H9 (cell line): ENCODE measurements around the gene ANKH. TPM values are rescaled to one million over a fixed set of nuclear protein-coding genes. Genes with fewer than 3 reads are reported as not detected.

Experiments used
- DNase-seq: peaks from one replicate; pipeline ENCODE4 v3.0.0-alpha.2; 2017
- H2AFZ ChIP-seq: one replicate; pipeline ENCODE4 v1.6.1; 2013; ENCODE audit warnings: mild to moderate bottlenecking, low read length, control low read depth, moderate library complexity
- H2AK5ac ChIP-seq: 2 replicates; pipeline ENCODE4 v1.6.1; 2013; ENCODE audit warnings: low read length, control low read depth, mixed read lengths; ENCODE audit not compliant: insufficient read length
- H2BK120ac ChIP-seq: one replicate; pipeline ENCODE4 v1.6.1; 2013; ENCODE audit warnings: low read depth, mild to moderate bottlenecking, low read length, control low read depth, inconsistent platforms; ENCODE audit not compliant: poor library complexity, severe bottlenecking
- H2BK12ac ChIP-seq: 2 replicates; pipeline ENCODE4 v1.6.1; 2013; ENCODE audit warnings: low read length, control low read depth, mixed read lengths, low read depth; ENCODE audit not compliant: insufficient read length
- H2BK15ac ChIP-seq: 2 replicates; pipeline ENCODE4 v1.6.1; 2013; ENCODE audit warnings: low read depth, low read length, control low read depth
- H2BK20ac ChIP-seq: one replicate; pipeline ENCODE4 v1.6.1; 2013; ENCODE audit warnings: low read depth, mild to moderate bottlenecking, low read length, control low read depth, inconsistent platforms; ENCODE audit not compliant: poor library complexity, severe bottlenecking
- H2BK5ac ChIP-seq: 2 replicates; pipeline ENCODE4 v1.6.1; 2013; ENCODE audit warnings: low read length, control low read depth, mixed read lengths; ENCODE audit not compliant: insufficient read length
- H3K14ac ChIP-seq: 2 replicates; pipeline ENCODE4 v1.6.1; 2013; ENCODE audit warnings: low read length, control low read depth; ENCODE audit not compliant: insufficient read depth
- H3K18ac ChIP-seq: 2 replicates; pipeline ENCODE4 v1.6.1; 2013; ENCODE audit warnings: low read depth, mild to moderate bottlenecking, mixed read lengths, low read length, control low read depth; ENCODE audit not compliant: insufficient read length
- H3K23ac ChIP-seq: 2 replicates; pipeline ENCODE4 v1.6.1; 2013; ENCODE audit warnings: low read length, control low read depth, mixed read lengths, low read depth; ENCODE audit not compliant: insufficient read length
- H3K23me2 ChIP-seq: 2 replicates; pipeline ENCODE4 v1.6.1; 2013; ENCODE audit warnings: low read depth, mild to moderate bottlenecking, mixed read lengths, low read length, control low read depth; ENCODE audit not compliant: insufficient read length, poor library complexity, severe bottlenecking
- H3K27ac ChIP-seq: 2 replicates; pipeline ENCODE4 v1.5.1; 2013; ENCODE audit warnings: low read length, control low read depth, mixed read lengths, low read depth; ENCODE audit not compliant: insufficient read length
- H3K27me3 ChIP-seq: 2 replicates; pipeline ENCODE4 v1.6.1; 2013; ENCODE audit warnings: low read length, control low read depth, inconsistent platforms; ENCODE audit not compliant: insufficient read depth
- H3K4ac ChIP-seq: 2 replicates; pipeline ENCODE4 v1.6.1; 2013; ENCODE audit warnings: low read depth, mild to moderate bottlenecking, control low read depth, inconsistent platforms, low read length, moderate library complexity
- H3K4me1 ChIP-seq: 2 replicates; pipeline ENCODE4 v1.6.1; 2013; ENCODE audit warnings: low read length, control low read depth, inconsistent platforms; ENCODE audit not compliant: insufficient read depth
- H3K4me2 ChIP-seq: 2 replicates; pipeline ENCODE4 v1.6.1; 2013; ENCODE audit warnings: low read length, control low read depth, mixed read lengths; ENCODE audit not compliant: insufficient read length, insufficient read depth
- H3K56ac ChIP-seq: 2 replicates; pipeline ENCODE4 v1.6.1; 2013; ENCODE audit warnings: low read depth, mild to moderate bottlenecking, mixed read lengths, low read length, control low read depth; ENCODE audit not compliant: insufficient read length
- H3K79me1 ChIP-seq: 2 replicates; pipeline ENCODE4 v1.6.1; 2013; ENCODE audit warnings: low read depth, mild to moderate bottlenecking, moderate library complexity, low read length, control low read depth, inconsistent platforms; ENCODE audit not compliant: insufficient read depth, poor library complexity, severe bottlenecking
- H3K79me2 ChIP-seq: 2 replicates; pipeline ENCODE4 v1.6.1; 2013; ENCODE audit warnings: low read length, control low read depth, inconsistent platforms; ENCODE audit not compliant: insufficient read depth
- H3K9ac ChIP-seq: 2 replicates; pipeline ENCODE4 v1.6.1; 2013; ENCODE audit warnings: low read length, control low read depth, mixed read lengths; ENCODE audit not compliant: insufficient read length; ENCODE audit errors: extremely low read depth
- H3K9me3 ChIP-seq: one replicate; pipeline ENCODE4 v1.6.1; 2013; ENCODE audit warnings: low read depth, low read length, inconsistent platforms; ENCODE audit not compliant: control insufficient read depth
- H3T11ph ChIP-seq: one replicate; pipeline ENCODE4 v1.6.1; 2013; ENCODE audit warnings: mild to moderate bottlenecking, low read length, control low read depth, inconsistent platforms
- H4K20me1 ChIP-seq: one replicate; pipeline ENCODE4 v1.6.1; 2013; ENCODE audit not compliant: control insufficient read depth, insufficient read length, insufficient read depth
- H4K5ac ChIP-seq: 2 replicates; pipeline ENCODE4 v1.6.1; 2013; ENCODE audit warnings: low read depth, mild to moderate bottlenecking, mixed read lengths, low read length, control low read depth; ENCODE audit not compliant: insufficient read length
- H4K8ac ChIP-seq: replicated peaks from 2 replicates; pipeline ENCODE4 v1.6.1; 2013; ENCODE audit warnings: low read length, control low read depth, mixed read lengths, low read depth; ENCODE audit not compliant: insufficient read length
- H4K91ac ChIP-seq: 2 replicates; pipeline ENCODE4 v1.6.1; 2013; ENCODE audit warnings: low read depth, mild to moderate bottlenecking, moderate library complexity, mixed read lengths, low read length, control low read depth; ENCODE audit not compliant: insufficient read length
- H3K27ac Mint-ChIP-seq, 3 experiments: 2 replicates in 2 of 3; 3 replicates in 1 of 3; pipeline ENCODE4 v1.8.0; 2020 to 2021; ENCODE audit warnings: mixed read lengths in 3 of 3, mild to moderate bottlenecking in 1 of 3, moderate library complexity in 1 of 3
- H3K27me3 Mint-ChIP-seq: 2 replicates; pipeline ENCODE4 v1.8.0; 2021; ENCODE audit warnings: low read depth, mild to moderate bottlenecking, moderate library complexity, mixed read lengths
- H3K36me3 Mint-ChIP-seq, 3 experiments: 2 replicates in 2 of 3; 3 replicates in 1 of 3; pipeline ENCODE4 v1.8.0; 2020 to 2021; ENCODE audit warnings: low read depth in 3 of 3, mixed read lengths in 3 of 3; ENCODE audit not compliant: insufficient read depth in 1 of 3
- H3K4me1 Mint-ChIP-seq, 2 experiments: 2 replicates each; pipeline ENCODE4 v1.8.0; 2020; ENCODE audit warnings: mixed read lengths in 2 of 2
- H3K4me3 Mint-ChIP-seq, 2 experiments: 2 replicates in 1 of 2; 3 replicates in 1 of 2; pipeline ENCODE4 v1.8.0; 2020 to 2021; ENCODE audit warnings: mild to moderate bottlenecking in 2 of 2, mixed read lengths in 2 of 2, moderate library complexity in 1 of 2
- H3K9me3 Mint-ChIP-seq, 2 experiments: 2 replicates in 1 of 2; 3 replicates in 1 of 2; pipeline ENCODE4 v1.8.0; 2020; ENCODE audit warnings: mild to moderate bottlenecking in 2 of 2, mixed read lengths in 2 of 2, moderate library complexity in 1 of 2
- CTCF ChIP-seq: fragments of 200-600 bp; sonication (generic); conservative IDR thresholded peaks from 3 replicates; pipeline ENCODE4 v1.8.0; 2021; ENCODE audit warnings: antibody characterized with exemption, mild to moderate bottlenecking
- WGBS: extraction: QIAGEN DNeasy Blood & Tissue Kit; methylation state at CpG from one replicate; pipeline ENCODE4 v1.1.7; 2013; ENCODE audit warnings: missing lambda C conversion rate, low lambda C conversion rate, mixed read lengths; ENCODE audit not compliant: insufficient read length; ENCODE audit errors: extremely low coverage; 5-methylcytosine and 5-hydroxymethylcytosine counted together
- total RNA-seq: library from RNA; stranded (reverse); gene quantifications from 2 replicates; pipeline ENCODE4 v1.2.1, GENCODE V29; 2021

The ANKH gene
- total RNA-seq, 1 experiment from 2014 or later = 9.6 TPM

GRCh38 chr5:14668181-14668591 lies 203.4 kb downstream of the ANKH start:
- Histone ChIP-seq H3K79me1 (peaks cover 3% of the 10 kb centered on the region), H2BK5ac (no peak overlapping the region), H3K4me2 (no peak overlapping the region), H2AK5ac (no peak overlapping the region), H3K56ac (no peak overlapping the region), H4K5ac (no peak overlapping the region), H2BK20ac (no peak overlapping the region), H3K14ac (no peak overlapping the region), H3T11ph (no peak overlapping the region), H3K18ac (no peak overlapping the region), H3K4me1 (peaks cover 6% of the 10 kb centered on the region; the same call in 1 of the 2 replicates), H2AFZ (no peak overlapping the region), H2BK12ac (no peak overlapping the region), H3K23me2 (peaks cover 13% of the 10 kb centered on the region), H2BK15ac (no peak overlapping the region), H3K9me3 (no peaks in the 10 kb centered on the region), H2BK120ac (no peak overlapping the region), H4K20me1 (no peaks in the 10 kb centered on the region), H4K91ac (no peak overlapping the region), H3K9ac (no peak overlapping the region), H3K23ac (no peak overlapping the region), H3K79me2 (peaks cover 9% of the 10 kb centered on the region; the same call in 1 of the 2 replicates), H4K8ac (no peak overlapping the region), H3K27me3 (no peaks in the 10 kb centered on the region; the same call in 1 of the 2 replicates), H3K4ac (no peak overlapping the region), H3K27ac (no peak overlapping the region)
- WGBS = no CpG with 5 or more reads among the region's 5 CpGs
- no peak for DNase-seq
- H3K9me3 Mint-ChIP-seq = peaks cover 2% of the 10 kb centered on the region in 2 experiments; a peak in 3 of 5 replicates
- H3K27me3 Mint-ChIP-seq = peaks cover 19% of the 10 kb centered on the region
- no peak for TF ChIP-seq CTCF
- H3K36me3 Mint-ChIP-seq = peaks cover 0 to 4% (median 0%) of the 10 kb centered on the region in 3 experiments; a peak in 2 of 7 replicates
- H3K4me1 Mint-ChIP-seq = peaks cover 38 to 40% of the 10 kb centered on the region in 2 experiments
- no peak overlapping the region for H3K27ac Mint-ChIP-seq
- H3K4me3 Mint-ChIP-seq = no peak overlapping the region
